GM13977 (cell line): ENCODE data around the gene MLLT1.

Experiments
- DNase-seq: peaks from one replicate; pipeline ENCODE4 v3.0.0; 2012; ENCODE audit warnings: low spot score
- CTCF ChIP-seq: IDR thresholded peaks from 2 replicates; pipeline ENCODE4 v1.5.1; 2012; ENCODE audit warnings: mild to moderate bottlenecking, control low read depth; ENCODE audit not compliant: insufficient read depth; ENCODE audit errors: extremely low read depth, missing control alignments
- in situ Hi-C: fragments of 300-500 bp; cut with MboI; formaldehyde crosslinking; loops from one replicate; pipeline ENCODE4 v1.12.0; 2022; ENCODE audit warnings: low sequenced_read_pairs, low pct_unique_long_range_greater_than_20kb, mixed read lengths, inconsistent platforms; ENCODE audit not compliant: unreplicated experiment

The MLLT1 gene

GRCh38 chr19:6233827-6234511 lies 45.8 kb downstream of the MLLT1 start:
- in situ Hi-C loops = no loop called here
- TF ChIP-seq CTCF = no peak
- no peak for DNase-seq

- DNase-seq = no peak
- no peak for TF ChIP-seq CTCF
- in situ Hi-C loops = no loop called here
Measured at GRCh38 chr19:6233056-6233826, 46.5 kb downstream of the MLLT1 start.

GRCh38 chr19:6232601-6233055 lies 47.1 kb downstream of the MLLT1 start:
- in situ Hi-C loops = no loop called here
- TF ChIP-seq CTCF = no peak

GRCh38 chr19:6230991-6231448 lies 48.8 kb downstream of the MLLT1 start:
- TF ChIP-seq CTCF = no peak
- in situ Hi-C loops = no loop called here
- no peak for DNase-seq

More at GRCh38 chr19:6232601-6233055, 47.1 kb downstream of the MLLT1 start:
- no peak for DNase-seq

- DNase-seq = no peak
- TF ChIP-seq CTCF = no peak
- in situ Hi-C loops = no loop called here
Measured at GRCh38 chr19:6229951-6230712, 49.6 kb downstream of the MLLT1 start.

- TF ChIP-seq CTCF = no peak
- DNase-seq = no peak
- in situ Hi-C loops = no loop called here
Measured at GRCh38 chr19:6229216-6229913, 50.4 kb downstream of the MLLT1 start.
